HEK293 (cell line): Measurements from ENCODE around the gene CDX1.

Experiments
- CTCF ChIA-PET: fragments of 350-600 bp; formaldehyde crosslinking; extraction: SDS; loops from one replicate; lab custom pipeline; 2021; ENCODE audit warnings: antibody characterized with exemption; lab: Yijun Ruan, JAX
- POLR2A ChIA-PET: fragments of 300-600 bp; formaldehyde crosslinking; extraction: SDS; loops from one replicate; lab custom pipeline; 2020; ENCODE audit warnings: antibody characterized with exemption, inconsistent platforms; lab: Yijun Ruan, JAX
- H3K27ac ChIP-seq: fragments of 200-500 bp; sonication (Bioruptor generic); 2 replicates; pipeline ENCODE4 v1.5.1; 2014; ENCODE audit warnings: low read depth, low read length, control low read depth, inconsistent platforms; ENCODE audit errors: extremely low read depth
- H3K36me3 ChIP-seq, 2 experiments: fragments of 200-500 bp in 1 of 2; sonication (Bioruptor generic) in 1 of 2; 1 replicate in 1 of 2; 2 replicates in 1 of 2; pipeline ENCODE4 v1.5.1; 2014 to 2017; ENCODE audit warnings: inconsistent platforms in 2 of 2, low read length in 2 of 2; ENCODE audit not compliant: control insufficient read depth in 2 of 2, insufficient read depth in 1 of 2
- H3K4me1 ChIP-seq: fragments of 200-500 bp; sonication (Bioruptor generic); 2 replicates; pipeline ENCODE4 v1.5.1; 2014; ENCODE audit warnings: mild to moderate bottlenecking, low read length, inconsistent platforms; ENCODE audit not compliant: control insufficient read depth, insufficient read depth
- H3K4me3 ChIP-seq: 2 replicates; pipeline ENCODE4 v1.5.1; 2011; ENCODE audit warnings: low read depth, mild to moderate bottlenecking, control low read depth, low read length, moderate library complexity
- H3K9me3 ChIP-seq: fragments of 200-500 bp; sonication (Bioruptor generic); 2 replicates; pipeline ENCODE4 v1.5.1; 2014; ENCODE audit warnings: low read depth, low read length, inconsistent platforms; ENCODE audit not compliant: control insufficient read depth, insufficient read depth
- CTCF ChIP-seq: fragments of 450-650 bp; formaldehyde crosslinking; IDR thresholded peaks from 2 replicates; pipeline ENCODE4 v1.5.1; 2016; ENCODE audit warnings: missing biosample characterization, missing genetic modification characterization
- ELK4 ChIP-seq: IDR thresholded peaks from 2 replicates; pipeline ENCODE4 v1.6.1; 2011; ENCODE audit warnings: mild to moderate bottlenecking, low read depth, low read length, borderline replicate concordance
- KLF9 ChIP-seq: fragments of 450-650 bp; formaldehyde crosslinking; IDR thresholded peaks from 2 replicates; pipeline ENCODE4 v1.5.1; 2016; ENCODE audit warnings: missing biosample characterization, missing genetic modification characterization, low read depth
- SP7 ChIP-seq: fragments of 450-650 bp; formaldehyde crosslinking; IDR thresholded peaks from 2 replicates; pipeline ENCODE4 v1.5.1; 2016; ENCODE audit warnings: missing biosample characterization, missing genetic modification characterization
- ZBTB17 ChIP-seq: fragments of 450-650 bp; formaldehyde crosslinking; IDR thresholded peaks from 2 replicates; pipeline ENCODE4 v1.5.1; 2016; ENCODE audit warnings: missing biosample characterization, missing genetic modification characterization
- ZBTB48 ChIP-seq: fragments of 450-650 bp; formaldehyde crosslinking; IDR thresholded peaks from 2 replicates; pipeline ENCODE4 v1.5.1; 2016; ENCODE audit warnings: missing biosample characterization, missing genetic modification characterization
- ZFHX2 ChIP-seq: fragments of 450-650 bp; formaldehyde crosslinking; conservative IDR thresholded peaks from 2 replicates; pipeline ENCODE4 v1.5.1; 2016; ENCODE audit warnings: missing biosample characterization, missing genetic modification characterization
- ZFP41 ChIP-seq: fragments of 450-650 bp; formaldehyde crosslinking; IDR thresholded peaks from 2 replicates; pipeline ENCODE4 v1.5.1; 2016; ENCODE audit warnings: missing biosample characterization, missing genetic modification characterization, borderline replicate concordance
- ZIC2 ChIP-seq: fragments of 450-650 bp; formaldehyde crosslinking; IDR thresholded peaks from 2 replicates; pipeline ENCODE4 v1.5.1; 2016; ENCODE audit warnings: missing biosample characterization, missing genetic modification characterization
- ZNF202 ChIP-seq: fragments of 450-650 bp; formaldehyde crosslinking; IDR thresholded peaks from 2 replicates; pipeline ENCODE4 v1.5.1; 2016; ENCODE audit warnings: missing biosample characterization, missing genetic modification characterization, borderline replicate concordance
- ZNF280C ChIP-seq: fragments of 450-650 bp; formaldehyde crosslinking; IDR thresholded peaks from 2 replicates; pipeline ENCODE4 v1.5.1; 2016; ENCODE audit warnings: missing biosample characterization, missing genetic modification characterization
- ZNF335 ChIP-seq: fragments of 450-650 bp; formaldehyde crosslinking; conservative IDR thresholded peaks from 2 replicates; pipeline ENCODE4 v1.5.1; 2016; ENCODE audit warnings: missing biosample characterization, missing genetic modification characterization
- ZNF354C ChIP-seq: fragments of 450-650 bp; formaldehyde crosslinking; IDR thresholded peaks from 2 replicates; pipeline ENCODE4 v1.5.1; 2016; ENCODE audit warnings: missing biosample characterization, missing genetic modification characterization, low read depth, borderline replicate concordance
- ZNF513 ChIP-seq: fragments of 450-650 bp; IDR thresholded peaks from 2 replicates; pipeline ENCODE4 v1.5.1; 2018; ENCODE audit warnings: missing biosample characterization, missing genetic modification characterization
- ZNF549 ChIP-seq: fragments of 450-650 bp; IDR thresholded peaks from 2 replicates; pipeline ENCODE4 v1.5.1; 2018; ENCODE audit warnings: missing biosample characterization, missing genetic modification characterization, mild to moderate bottlenecking, inconsistent platforms, moderate library complexity
- ZNF664 ChIP-seq: fragments of 450-650 bp; formaldehyde crosslinking; IDR thresholded peaks from 2 replicates; pipeline ENCODE4 v1.5.1; 2016; ENCODE audit warnings: missing biosample characterization, missing genetic modification characterization
- ZNF670 ChIP-seq: fragments of 450-650 bp; formaldehyde crosslinking; IDR thresholded peaks from 2 replicates; pipeline ENCODE4 v1.5.1; 2016; ENCODE audit warnings: missing biosample characterization, missing genetic modification characterization, low read depth

The CDX1 gene

GRCh38 chr5:150173161-150173560 is 6.6 kb downstream of the CDX1 start (continued):
- TF ChIP-seq ZNF670 (tag by site-specific recombination) (no peak), ELK4 (no peak), ZIC2 (tag by site-specific recombination) (no peak), ZNF549 (tag by site-specific recombination) (no peak), ZNF202 (no peak)
- TF ChIP-seq, all 188 proteins: peak for 0

- H3K4me3 ChIP-seq: no peak overlapping the region
- H3K27ac ChIP-seq: no peak overlapping the region
- H3K9me3 ChIP-seq: no peaks in the 10 kb centered on the region
- ChIA-PET POLR2A (no interaction called here), CTCF (interaction anchor here (0.6 to 2.6 kb wide), 6 partner anchors 10 to 188 kb away, joined by 3 to 20 read pairs (median 3); no protein-coding TSS in a partner anchor)
- no peaks in the 10 kb centered on the region for H3K4me1 ChIP-seq
- peak; percentile 46 for TF ChIP-seq ZFHX2 (tag by site-specific recombination)
- TF ChIP-seq SP7 (tag by site-specific recombination): no peak
- no peaks in the 10 kb centered on the region for H3K36me3 ChIP-seq
These were observed 7.7 kb downstream of the CDX1 start for GRCh38 chr5:150174285-150174684.

- ChIA-PET CTCF (interaction anchor here (0.7 to 2.6 kb wide), 8 partner anchors 9 to 340 kb away, joined by 3 to 20 read pairs (median 3); no protein-coding TSS in a partner anchor), POLR2A (interaction anchor here (1.2 kb wide), 1 partner anchor 20 kb away, joined by 3 read pairs; no protein-coding TSS in a partner anchor)
- no peaks in the 10 kb centered on the region for H3K4me1 ChIP-seq
- H3K27ac ChIP-seq: no peak overlapping the region
- H3K9me3 ChIP-seq: no peaks in the 10 kb centered on the region
- TF ChIP-seq ZBTB48 (tag by site-specific recombination): no peak
- no peak for TF ChIP-seq KLF9 (tag by site-specific recombination)
- TF ChIP-seq ZNF513 (tag by site-specific recombination): peak; percentile 27; the same call in 1 of the 2 replicates
- H3K36me3 ChIP-seq: no peaks in the 10 kb centered on the region
- H3K4me3 ChIP-seq: no peak overlapping the region
These were observed 8.5 kb downstream of the CDX1 start for GRCh38 chr5:150175076-150175475.

GRCh38 chr5:150175536-150175935 is 9.0 kb downstream of the CDX1 start:
- H3K27ac ChIP-seq: no peak overlapping the region
- H3K4me3 ChIP-seq: no peak overlapping the region
- POLR2A ChIA-PET: interaction anchor here (1.2 kb wide), 1 partner anchor 19 kb away, joined by 3 read pairs; no protein-coding TSS in a partner anchor
- H3K4me1 ChIP-seq: no peaks in the 10 kb centered on the region
- no peaks in the 10 kb centered on the region for H3K9me3 ChIP-seq
- no peak for TF ChIP-seq ZNF664 (tag by site-specific recombination)
- no peak for TF ChIP-seq ZNF354C (tag by site-specific recombination)
- TF ChIP-seq ZFP41 (tag by site-specific recombination): no peak
- peak; percentile 50 for TF ChIP-seq ZNF335 (tag by site-specific recombination)
- TF ChIP-seq ZBTB48 (tag by site-specific recombination): peak; percentile 43; the same call in 1 of the 2 replicates
- no peak for TF ChIP-seq ZNF280C (tag by site-specific recombination)
- TF ChIP-seq ZBTB17 (tag by site-specific recombination): 0 out of 2 replicates have a peak, but pooled peaks have one; percentile 30
- TF ChIP-seq CTCF (tag by site-specific recombination): peak; percentile 61
- no peaks in the 10 kb centered on the region for H3K36me3 ChIP-seq
- CTCF ChIA-PET: interaction anchor here (0.6 to 2.6 kb wide), 13 partner anchors 9 to 341 kb away, joined by 3 to 20 read pairs (median 3); no protein-coding TSS in a partner anchor
